H1 (cell line): Measurements from ENCODE around the gene ECE2. TPM values are rescaled to one million over a fixed set of nuclear protein-coding genes. Genes with fewer than 3 reads are reported as not detected.

ENCODE experiments used
- FOSL1 ChIP-seq: IDR thresholded peaks from 2 replicates; pipeline ENCODE4 v1.6.1; 2011; ENCODE audit warnings: mild to moderate bottlenecking, low read depth, low read length, moderate library complexity; ENCODE audit not compliant: insufficient read depth
- POU5F1 ChIP-seq: IDR thresholded peaks from 2 replicates; pipeline ENCODE4 v1.6.1; 2011; ENCODE audit warnings: low read depth, mild to moderate bottlenecking, low read length, moderate library complexity
- polyA plus RNA-seq, 7 experiments: library from polyadenylated mRNA; depleted of rRNA in 3 of 7; stranded (reverse) in 5 of 7; unstranded in 2 of 7; fragments of >200 nt in 5 of 7; fragments of 200-250 nt in 2 of 7; gene quantifications; 1 replicate in 5 of 7; 2 replicates in 1 of 7; 4 replicates in 1 of 7; pipeline versions ENCODE4 v1.2.1 to v1.2.3, GENCODE V29; 2011 to 2013; ENCODE audit warnings: missing spikeins in 2 of 7, mixed read lengths in 2 of 7
- total RNA-seq: library from RNA; stranded (reverse); fragmentation: NEBNext Ultra II Directional; extraction: Animal tissue kit (Norgen Biotek cat#: 25700); gene quantifications from 2 replicates; pipeline ENCODE4 v1.2.1, GENCODE V29; 2021

Gene ECE2
- total and polyA plus RNA-seq, 2 of the 8 experiments (the other 6 are each of a cell fraction or from before 2014, with no cell fraction given): 0.44 to 0.86 TPM

- TF ChIP-seq FOSL1 (no peak), POU5F1 (no peak)
Measured at GRCh38 chr3:184258926-184259325, 16.9 kb upstream of the ECE2 start (continued).
